HAP-1 (cell line): ENCODE results near the gene ALKBH8.
"Not testable (repeated sequence)": the region's sequence is repeated elsewhere in the genome, so short reads cannot be mapped to it uniquely, and the experiment has no call there.

Experiments used
- DNase-seq, 2 experiments: peaks; one replicate each; pipeline ENCODE4 v3.0.0-alpha.2; 2016 to 2020; ENCODE audit warnings: low spot score in 2 of 2
- H3K27me3 ChIP-seq: fragments of 250-450 bp; sonication (Bioruptor Pico); 2 replicates; pipeline ENCODE4 v1.5.1; 2020; ENCODE audit warnings: low read depth, mild to moderate bottlenecking, moderate library complexity
- H3K36me3 ChIP-seq: fragments of 250-450 bp; sonication (Bioruptor Pico); replicated peaks from 2 replicates; pipeline ENCODE4 v1.5.1; 2020; ENCODE audit warnings: mild to moderate bottlenecking
- H3K4me1 ChIP-seq: fragments of 250-450 bp; sonication (Bioruptor Pico); 2 replicates; pipeline ENCODE4 v1.5.1; 2020; ENCODE audit warnings: mild to moderate bottlenecking
- H3K4me3 ChIP-seq: fragments of 250-450 bp; sonication (Bioruptor Pico); 2 replicates; pipeline ENCODE4 v1.5.1; 2020; ENCODE audit warnings: mild to moderate bottlenecking, moderate library complexity
- H3K9me3 ChIP-seq: fragments of 250-450 bp; sonication (Bioruptor Pico); 2 replicates; pipeline ENCODE4 v1.5.1; 2020; ENCODE audit warnings: mild to moderate bottlenecking, moderate library complexity
- in situ Hi-C: fragments of 300-500 bp; cut with MboI; formaldehyde crosslinking; loops from 3 replicates; pipeline ENCODE4 v1.14.3; 2020; ENCODE audit warnings: low sequenced_read_pairs, inconsistent platforms, mixed read lengths

The ALKBH8 gene

DNA sequence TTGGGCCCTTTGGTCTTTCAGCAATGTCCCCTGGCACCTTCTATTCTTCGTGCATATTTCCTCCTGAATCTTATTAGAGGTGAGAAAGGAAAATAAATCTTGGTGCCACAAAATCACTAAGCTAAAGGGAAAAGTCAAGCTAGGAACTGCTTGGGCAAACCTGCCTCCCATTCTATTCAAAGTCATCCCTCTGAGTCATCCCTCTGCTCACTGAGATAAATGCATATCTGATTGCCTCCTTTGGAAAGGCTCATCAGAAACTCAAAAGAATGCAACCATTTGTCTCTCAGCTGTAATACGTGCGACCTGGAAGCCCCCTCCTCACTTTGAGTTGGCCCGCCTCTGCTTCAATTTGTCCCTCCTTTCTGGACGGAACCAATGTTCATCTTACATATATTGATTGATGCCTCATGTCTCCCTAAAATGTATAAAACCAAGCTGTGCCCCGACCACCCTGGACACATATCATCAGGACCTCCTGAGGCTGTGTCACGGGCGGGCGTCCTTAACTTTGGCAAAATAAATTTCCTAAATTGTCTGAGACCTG lies 493 bp upstream of the ALKBH8 start:
- H3K36me3 ChIP-seq, DNase-seq, H3K9me3 ChIP-seq, in situ Hi-C loops, H3K27me3 ChIP-seq: not testable (repeated sequence)
- peaks cover 12% of the 10 kb centered on the region for H3K4me1 ChIP-seq
- peak overlapping the region; percentile 83 for H3K4me3 ChIP-seq

GRCh38 chr11:107564877-107565218 lies 687 bp downstream of the ALKBH8 start:
- in situ Hi-C loops: no loop called here
- H3K36me3 ChIP-seq: no peaks in the 10 kb centered on the region
- H3K27me3 ChIP-seq: no peaks in the 10 kb centered on the region
- DNase-seq: no peak
- no peaks in the 10 kb centered on the region for H3K9me3 ChIP-seq
- H3K4me1 ChIP-seq: peaks cover 12% of the 10 kb centered on the region
- H3K4me3 ChIP-seq: peak overlapping the region; percentile 83

DNA sequence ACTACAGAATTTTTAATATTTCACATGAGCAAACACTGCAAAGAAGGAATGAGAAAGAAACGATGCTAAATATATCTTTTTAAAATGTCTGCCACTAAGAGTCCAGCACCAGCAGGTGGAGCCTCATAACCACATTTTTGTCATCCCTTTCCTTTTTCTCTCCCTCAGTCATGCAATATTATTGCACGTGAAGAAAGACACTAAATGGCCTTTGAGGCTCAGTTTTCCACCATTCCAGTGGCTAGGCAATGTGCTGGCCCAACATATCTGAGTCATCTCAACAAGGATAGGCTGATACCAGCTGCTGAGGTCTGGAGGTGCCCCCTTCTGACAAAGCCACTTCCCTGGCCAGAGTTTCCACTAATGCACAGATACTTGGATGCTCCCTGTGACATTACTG lies 1.8 kb downstream of the ALKBH8 start:
- in situ Hi-C loops: no loop called here
- DNase-seq: peak; percentile 57 to 63

GRCh38 chr11:107562647-107563208 lies 2.8 kb downstream of the ALKBH8 start:
- peaks cover 12% of the 10 kb centered on the region for H3K4me1 ChIP-seq
- no peak overlapping the region for H3K4me3 ChIP-seq
- DNase-seq: no peak
- no peaks in the 10 kb centered on the region for H3K9me3 ChIP-seq
- H3K36me3 ChIP-seq: no peaks in the 10 kb centered on the region; the same call in 1 of the 2 replicates
- no peaks in the 10 kb centered on the region for H3K27me3 ChIP-seq
- in situ Hi-C loops: no loop called here

More for the DNA sequence above, 1.8 kb downstream of the ALKBH8 start:
- Histone ChIP-seq H3K27me3 (no peaks in the 10 kb centered on the region), H3K4me3 (no peak overlapping the region), H3K9me3 (no peaks in the 10 kb centered on the region), H3K4me1 (peaks cover 12% of the 10 kb centered on the region), H3K36me3 (no peaks in the 10 kb centered on the region; the same call in 1 of the 2 replicates)

GRCh38 chr11:107561688-107562087 lies 3.8 kb downstream of the ALKBH8 start:
- Histone ChIP-seq H3K27me3 (no peaks in the 10 kb centered on the region), H3K4me1 (peaks cover 12% of the 10 kb centered on the region), H3K9me3 (no peaks in the 10 kb centered on the region), H3K4me3 (no peak overlapping the region), H3K36me3 (no peaks in the 10 kb centered on the region; the same call in 1 of the 2 replicates)
- in situ Hi-C loops: no loop called here
- no peak for DNase-seq

GRCh38 chr11:107550304-107550703 lies 15.2 kb downstream of the ALKBH8 start:
- Histone ChIP-seq H3K27me3 (no peaks in the 10 kb centered on the region), H3K4me3 (no peak overlapping the region), H3K36me3 (peaks cover 8% of the 10 kb centered on the region), H3K9me3 (no peaks in the 10 kb centered on the region), H3K4me1 (no peaks in the 10 kb centered on the region; the same call in 1 of the 2 replicates)
- no peak for DNase-seq
- in situ Hi-C loops: no loop called here

GRCh38 chr11:107549954-107550285 lies 15.6 kb downstream of the ALKBH8 start:
- in situ Hi-C loops: no loop called here

DNA sequence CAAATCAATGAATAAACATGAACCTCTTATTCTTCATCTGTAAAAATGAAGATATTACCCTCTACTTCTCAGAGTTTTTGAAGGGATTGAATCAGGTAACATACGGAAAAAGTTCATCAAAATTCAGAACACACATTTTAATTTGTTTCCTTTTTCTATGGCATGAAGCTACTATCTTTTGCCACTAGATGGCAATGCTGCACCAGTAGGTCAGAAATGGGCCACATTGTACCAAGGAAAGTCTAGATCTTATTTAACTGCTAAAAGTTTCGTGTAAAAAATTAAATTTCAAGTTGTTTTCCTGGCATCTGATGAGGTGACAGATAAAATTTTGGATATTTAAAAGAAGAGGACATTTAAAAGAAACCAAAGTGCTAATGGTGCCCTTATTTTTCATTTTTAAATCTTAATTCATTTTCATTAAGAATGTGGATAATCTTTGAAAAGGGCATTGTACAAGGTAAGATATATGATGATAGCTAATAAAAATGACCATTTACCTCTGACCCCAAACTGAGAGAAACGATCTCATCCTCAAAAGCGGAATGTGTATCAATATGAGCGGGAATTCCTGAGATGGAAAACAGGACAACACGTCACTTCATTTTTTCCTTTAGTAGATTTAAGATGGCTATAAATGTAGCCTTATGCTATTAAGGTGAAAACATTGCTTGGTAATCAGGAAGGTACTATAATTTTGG lies 16.1 kb downstream of the ALKBH8 start:
- Histone ChIP-seq H3K4me1 (no peaks in the 10 kb centered on the region; the same call in 1 of the 2 replicates), H3K9me3 (no peaks in the 10 kb centered on the region), H3K27me3 (no peaks in the 10 kb centered on the region), H3K36me3 (peaks cover 8% of the 10 kb centered on the region), H3K4me3 (no peak overlapping the region)
- in situ Hi-C loops: no loop called here
- peak; percentile 25 to 35 for DNase-seq

More at GRCh38 chr11:107549954-107550285, 15.6 kb downstream of the ALKBH8 start:
- H3K27me3 ChIP-seq: no peaks in the 10 kb centered on the region
- H3K36me3 ChIP-seq: peaks cover 8% of the 10 kb centered on the region
- H3K4me1 ChIP-seq: no peaks in the 10 kb centered on the region; the same call in 1 of the 2 replicates
- H3K4me3 ChIP-seq: no peak overlapping the region
- no peaks in the 10 kb centered on the region for H3K9me3 ChIP-seq
- no peak for DNase-seq

DNA sequence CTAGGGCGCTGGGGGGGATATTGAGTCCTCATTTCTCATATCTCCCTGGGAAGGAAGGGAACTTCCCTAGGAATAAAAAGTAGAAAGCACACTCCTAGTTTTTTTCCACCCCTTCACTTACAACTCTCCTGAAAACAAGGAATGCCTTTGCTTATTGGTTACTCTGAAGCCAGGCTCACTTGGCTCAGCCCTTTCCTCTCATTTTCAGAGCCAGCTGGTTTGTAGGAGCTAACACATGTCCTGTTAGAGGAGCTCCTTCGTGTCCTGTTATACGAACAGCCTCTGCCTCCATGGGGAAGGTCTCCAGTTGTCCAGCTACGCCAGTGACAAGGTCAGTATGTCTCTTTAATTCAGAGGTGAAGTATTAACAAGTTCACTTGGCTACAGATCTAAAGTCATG lies 17.6 kb downstream of the ALKBH8 start:
- Histone ChIP-seq H3K27me3 (no peaks in the 10 kb centered on the region), H3K4me1 (no peaks in the 10 kb centered on the region; the same call in 1 of the 2 replicates), H3K36me3 (peaks cover under 1% of the 10 kb centered on the region; the same call in 1 of the 2 replicates), H3K9me3 (no peaks in the 10 kb centered on the region), H3K4me3 (no peak overlapping the region)
- in situ Hi-C loops: no loop called here
- no peak for DNase-seq

DNA sequence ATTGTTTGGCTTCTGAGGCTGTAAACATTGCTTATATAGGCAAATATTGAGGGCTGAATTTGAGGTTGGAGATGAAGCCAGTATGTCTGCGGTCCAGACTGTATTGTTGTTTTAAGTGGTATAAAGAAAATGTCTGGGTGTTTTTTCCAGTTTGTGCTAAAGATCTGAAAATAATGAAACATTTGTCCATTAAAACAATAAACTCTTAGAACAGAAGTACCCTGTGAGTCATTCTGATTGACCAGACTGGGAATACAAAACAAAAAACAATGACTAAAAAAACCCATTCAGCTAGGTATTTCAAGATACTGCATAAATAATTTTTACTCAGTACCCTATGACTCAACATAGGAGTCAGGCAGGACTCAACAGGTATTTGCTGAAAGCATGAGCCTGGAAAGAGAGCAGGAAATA lies 20.4 kb downstream of the ALKBH8 start:
- DNase-seq: no peak

DNA sequence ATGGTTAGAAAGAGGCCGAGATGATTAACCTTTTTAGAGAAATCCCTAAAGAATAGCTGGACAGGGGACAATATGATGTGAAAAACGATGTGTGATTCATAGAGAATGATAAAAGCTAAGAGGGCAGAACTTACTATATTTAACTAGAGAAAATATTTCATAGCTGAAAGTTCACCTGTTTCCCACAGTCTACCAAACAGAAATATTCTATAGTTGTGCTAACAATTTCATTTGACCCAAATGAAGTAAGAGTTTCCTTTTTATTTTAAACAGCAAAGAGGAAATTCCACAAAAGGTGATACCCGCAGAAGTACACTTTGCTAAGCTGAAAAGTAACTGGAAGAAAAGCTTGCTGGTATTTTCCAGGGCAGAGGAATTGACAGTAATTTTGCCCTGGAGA lies 26.7 kb downstream of the ALKBH8 start:
- no peak overlapping the region for H3K4me3 ChIP-seq
- no peaks in the 10 kb centered on the region for H3K9me3 ChIP-seq
- no peaks in the 10 kb centered on the region; the same call in 1 of the 2 replicates for H3K36me3 ChIP-seq
- no peaks in the 10 kb centered on the region; the same call in 1 of the 2 replicates for H3K4me1 ChIP-seq
- no peak for DNase-seq
- in situ Hi-C loops: no loop called here
- no peaks in the 10 kb centered on the region for H3K27me3 ChIP-seq

More for the DNA sequence above, 20.4 kb downstream of the ALKBH8 start:
- Histone ChIP-seq H3K36me3 (no peaks in the 10 kb centered on the region), H3K27me3 (no peaks in the 10 kb centered on the region), H3K4me3 (no peak overlapping the region), H3K9me3 (no peaks in the 10 kb centered on the region), H3K4me1 (no peaks in the 10 kb centered on the region; the same call in 1 of the 2 replicates)
- in situ Hi-C loops: no loop called here

DNA sequence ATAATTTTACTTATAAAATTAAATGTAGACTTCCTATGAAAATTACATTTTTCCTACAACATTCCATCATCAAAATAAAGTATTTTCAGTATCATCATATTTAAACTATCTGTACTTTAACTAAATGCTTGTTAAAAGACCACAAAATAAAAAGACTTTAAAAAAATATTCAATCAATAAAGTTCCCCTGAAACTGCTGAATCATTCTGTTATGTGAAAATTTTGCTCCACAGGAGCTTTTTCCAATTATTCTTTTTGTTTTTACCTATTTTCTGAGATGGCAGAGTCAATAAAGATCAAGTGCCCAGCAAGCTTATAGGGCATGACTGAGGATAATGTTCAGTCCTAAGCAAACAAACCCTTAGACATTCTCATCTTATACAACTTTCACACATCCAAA lies 27.3 kb downstream of the ALKBH8 start:
- no peak for DNase-seq
- no peaks in the 10 kb centered on the region for H3K9me3 ChIP-seq
- no peaks in the 10 kb centered on the region; the same call in 1 of the 2 replicates for H3K4me1 ChIP-seq
- no peak overlapping the region for H3K4me3 ChIP-seq
- in situ Hi-C loops: no loop called here
- no peaks in the 10 kb centered on the region for H3K27me3 ChIP-seq
- H3K36me3 ChIP-seq: no peaks in the 10 kb centered on the region; the same call in 1 of the 2 replicates

DNA sequence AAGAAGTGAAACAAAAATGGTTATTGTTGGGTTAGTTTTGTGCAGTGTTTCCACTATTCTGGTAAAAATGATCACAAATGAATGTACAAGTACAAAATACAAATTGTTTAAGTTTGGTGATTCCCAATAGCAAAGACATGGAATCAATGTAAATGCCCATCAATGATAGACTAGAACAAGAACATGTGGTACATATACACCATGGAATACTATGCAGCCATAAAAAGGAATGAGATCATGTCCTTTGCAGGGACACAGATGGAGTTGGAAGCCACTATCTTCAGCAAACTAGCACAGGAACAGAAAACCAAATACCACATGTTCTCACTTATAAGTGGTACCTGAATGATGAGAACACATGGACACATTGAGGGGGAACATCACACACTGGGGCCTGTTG lies 28.4 kb downstream of the ALKBH8 start:
- H3K36me3 ChIP-seq, H3K9me3 ChIP-seq, H3K4me3 ChIP-seq, H3K27me3 ChIP-seq, H3K4me1 ChIP-seq, in situ Hi-C loops, DNase-seq: not testable (repeated sequence)

DNA sequence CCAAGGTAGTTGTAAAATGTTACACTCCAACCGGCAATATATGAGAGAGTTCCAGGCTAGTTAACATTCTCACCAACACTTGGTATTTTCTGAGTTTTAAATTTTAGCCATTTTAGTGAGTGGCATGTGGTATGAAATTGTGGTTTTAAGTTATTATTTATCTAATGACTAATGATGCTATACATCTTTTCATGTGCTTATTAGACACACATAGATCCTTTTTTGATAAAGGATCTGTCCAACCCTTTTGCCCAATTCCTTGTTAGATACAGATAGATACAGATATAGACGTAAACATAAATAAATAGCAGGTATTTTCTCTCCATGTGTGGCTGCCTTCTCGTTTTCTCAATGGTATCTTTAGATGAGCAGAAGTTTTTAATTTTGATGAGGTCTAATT lies 39.3 kb downstream of the ALKBH8 start:
- Histone ChIP-seq H3K4me1 (peaks cover 7% of the 10 kb centered on the region), H3K36me3 (0 out of 2 replicates have a peak, but pooled peaks cover 1% of the 10 kb centered on the region), H3K4me3 (no peak overlapping the region), H3K27me3 (no peaks in the 10 kb centered on the region), H3K9me3 (no peaks in the 10 kb centered on the region)
- in situ Hi-C loops: no loop called here
- no peak for DNase-seq
